ENCODE measurements around the gene UBXN11.

DNA sequence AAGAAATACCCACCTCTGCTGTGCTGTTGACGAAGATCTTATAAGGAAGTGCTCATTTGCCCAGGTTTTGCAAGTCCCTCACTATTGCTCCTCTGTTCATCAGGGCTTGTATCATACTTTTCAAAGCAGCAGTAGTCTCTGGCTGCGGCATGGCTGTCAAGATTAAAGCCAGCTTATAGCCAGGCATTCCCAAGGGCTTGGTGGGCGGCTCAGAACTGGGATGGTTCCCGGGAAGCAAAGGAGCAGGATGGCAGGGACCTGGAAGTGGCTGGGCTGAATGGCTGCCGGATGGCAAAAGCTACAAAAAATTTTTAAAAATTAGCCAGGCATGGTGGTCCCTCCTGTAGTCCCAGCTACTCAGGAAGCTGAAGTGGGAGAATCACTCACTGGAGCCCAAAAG is 43.2 kb downstream of the UBXN11 start:
- TF ChIP-seq, protein P1, sequence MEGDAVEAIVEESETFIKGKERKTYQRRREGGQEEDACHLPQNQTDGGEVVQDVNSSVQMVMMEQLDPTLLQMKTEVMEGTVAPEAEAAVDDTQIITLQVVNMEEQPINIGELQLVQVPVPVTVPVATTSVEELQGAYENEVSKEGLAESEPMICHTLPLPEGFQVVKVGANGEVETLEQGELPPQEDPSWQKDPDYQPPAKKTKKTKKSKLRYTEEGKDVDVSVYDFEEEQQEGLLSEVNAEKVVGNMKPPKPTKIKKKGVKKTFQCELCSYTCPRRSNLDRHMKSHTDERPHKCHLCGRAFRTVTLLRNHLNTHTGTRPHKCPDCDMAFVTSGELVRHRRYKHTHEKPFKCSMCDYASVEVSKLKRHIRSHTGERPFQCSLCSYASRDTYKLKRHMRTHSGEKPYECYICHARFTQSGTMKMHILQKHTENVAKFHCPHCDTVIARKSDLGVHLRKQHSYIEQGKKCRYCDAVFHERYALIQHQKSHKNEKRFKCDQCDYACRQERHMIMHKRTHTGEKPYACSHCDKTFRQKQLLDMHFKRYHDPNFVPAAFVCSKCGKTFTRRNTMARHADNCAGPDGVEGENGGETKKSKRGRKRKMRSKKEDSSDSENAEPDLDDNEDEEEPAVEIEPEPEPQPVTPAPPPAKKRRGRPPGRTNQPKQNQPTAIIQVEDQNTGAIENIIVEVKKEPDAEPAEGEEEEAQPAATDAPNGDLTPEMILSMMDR (IDR thresholded peaks at IDR 0.05) = no peak
- TF ChIP-seq EZH2 (IDR thresholded peaks at IDR 0.05; ENCODE audit: borderline replicate concordance, insufficient read depth, low read depth, low read length, poor library complexity, severe bottlenecking) = no peak
